Liver (tissue), 9 donors: ENCODE data around the gene COX5A. TPM values are rescaled to one million over a fixed set of nuclear protein-coding genes. Genes with fewer than 3 reads are reported as not detected.
"Not testable (repeated sequence)": the region's sequence is repeated elsewhere in the genome, so short reads cannot be mapped to it uniquely, and the experiment has no call there.

Experiments used
- DNase-seq: peaks from one replicate; pipeline ENCODE4 v3.0.0-alpha.2; 2017; ENCODE audit warnings: low spot score
- H3K27ac ChIP-seq, 2 donors: one replicate each; pipeline ENCODE4 v1.7.0; 2013; ENCODE audit warnings: inconsistent platforms in 2 of 2, low read length in 2 of 2, control low read depth in 1 of 2, low read depth in 1 of 2, mild to moderate bottlenecking in 1 of 2
- H3K27me3 ChIP-seq, 4 donors: one replicate each; pipeline versions ENCODE4 v1.6.1 to v1.7.0; 2013; ENCODE audit warnings: low read length in 3 of 4, inconsistent platforms in 1 of 4, mild to moderate bottlenecking in 1 of 4, moderate library complexity in 1 of 4; ENCODE audit not compliant: control insufficient read depth in 4 of 4, insufficient read depth in 4 of 4
- H3K36me3 ChIP-seq, 4 donors: one replicate each; pipeline versions ENCODE4 v1.6.1 to v1.7.0; 2013; ENCODE audit warnings: low read length in 3 of 4, mild to moderate bottlenecking in 3 of 4, low read depth in 1 of 4, moderate library complexity in 1 of 4; ENCODE audit not compliant: control insufficient read depth in 4 of 4, insufficient read depth in 3 of 4
- H3K4me1 ChIP-seq, 4 donors: one replicate each; pipeline versions ENCODE4 v1.6.1 to v1.7.0; 2013; ENCODE audit warnings: low read length in 3 of 4, mild to moderate bottlenecking in 3 of 4, moderate library complexity in 1 of 4; ENCODE audit not compliant: control insufficient read depth in 4 of 4, insufficient read depth in 4 of 4
- H3K4me3 ChIP-seq, 3 donors: one replicate each; pipeline versions ENCODE4 v1.6.1 to v1.7.0; 2013; ENCODE audit warnings: low read length in 3 of 3, control low read depth in 1 of 3, low read depth in 1 of 3, mild to moderate bottlenecking in 1 of 3
- H3K9ac ChIP-seq, 2 donors: one replicate each; pipeline ENCODE4 v1.7.0; 2013; ENCODE audit warnings: low read length in 2 of 2, mild to moderate bottlenecking in 2 of 2, moderate library complexity in 2 of 2, control low read depth in 1 of 2, low read depth in 1 of 2
- H3K9me3 ChIP-seq, 4 donors: one replicate each; pipeline versions ENCODE4 v1.6.1 to v1.7.0; 2013; ENCODE audit warnings: low read length in 3 of 4; ENCODE audit not compliant: control insufficient read depth in 4 of 4
- FOXA2 ChIP-seq: IDR thresholded peaks from 2 replicates; pipeline ENCODE4 v1.6.1; 2016; ENCODE audit warnings: antibody characterized with exemption
- GABPA ChIP-seq, 2 donors: IDR thresholded peaks in 1 of 2; conservative IDR thresholded peaks in 1 of 2; 2 replicates each; pipeline ENCODE4 v1.6.1; 2016; ENCODE audit warnings: antibody characterized with exemption in 2 of 2, mild to moderate bottlenecking in 1 of 2, moderate library complexity in 1 of 2
- HNF4A ChIP-seq, 2 donors: conservative IDR thresholded peaks; 2 replicates each; pipeline ENCODE4 v1.6.1; 2016; ENCODE audit warnings: antibody characterized with exemption in 2 of 2, mild to moderate bottlenecking in 2 of 2
- HNF4G ChIP-seq: IDR thresholded peaks from 2 replicates; pipeline ENCODE4 v1.6.1; 2016; ENCODE audit warnings: antibody characterized with exemption
- JUND ChIP-seq, 2 donors: IDR thresholded peaks; 2 replicates each; pipeline ENCODE4 v1.6.1; 2016; ENCODE audit warnings: antibody characterized with exemption in 2 of 2
- NR2F2 ChIP-seq: IDR thresholded peaks from 2 replicates; pipeline ENCODE4 v1.6.1; 2016; ENCODE audit warnings: antibody characterized with exemption
- RAD21 ChIP-seq, 2 donors: IDR thresholded peaks; 2 replicates each; pipeline ENCODE4 v1.6.1; 2016; ENCODE audit warnings: antibody characterized with exemption in 2 of 2, mild to moderate bottlenecking in 2 of 2
- RXRA ChIP-seq, 2 donors: IDR thresholded peaks; 2 replicates each; pipeline ENCODE4 v1.6.1; 2017 to 2018; ENCODE audit warnings: antibody characterized with exemption in 2 of 2, mild to moderate bottlenecking in 1 of 2
- SP1 ChIP-seq: IDR thresholded peaks from 2 replicates; pipeline ENCODE4 v1.6.1; 2018; ENCODE audit warnings: antibody characterized with exemption, mild to moderate bottlenecking
- YY1 ChIP-seq: IDR thresholded peaks from 2 replicates; pipeline ENCODE4 v1.6.1; 2016; ENCODE audit warnings: antibody characterized with exemption, mild to moderate bottlenecking
- WGBS: extraction: QIAGEN DNeasy Blood & Tissue Kit; methylation state at CpG from one replicate; pipeline ENCODE4 v1.1.7; 2013; 5-methylcytosine and 5-hydroxymethylcytosine counted together
- polyA plus RNA-seq, 2 donors: library from polyadenylated mRNA; stranded (reverse) in 1 of 2; unstranded in 1 of 2; fragments of 200-250 nt in 1 of 2; fragments of >200 nt in 1 of 2; fragmentation: Nextera tagmentation in 1 of 2; extraction: Ambion mirVana in 1 of 2; gene quantifications; one replicate each; pipeline versions ENCODE4 v1.2.1 to v1.2.3, GENCODE V29; 2013 to 2015
- total RNA-seq, 2 donors: library from RNA; depleted of rRNA; stranded (reverse); fragments of >200 nt; gene quantifications; one replicate each; pipeline ENCODE4 v1.2.3, GENCODE V29; 2014
- TF ChIP-seq, protein P1 (sequence below): IDR thresholded peaks from 2 replicates; pipeline ENCODE4 v1.6.1; 2016; ENCODE audit warnings: antibody characterized with exemption
- TF ChIP-seq, protein P2 (sequence below): IDR thresholded peaks from 2 replicates; pipeline ENCODE4 v1.6.1; 2016; ENCODE audit warnings: antibody characterized with exemption
- TF ChIP-seq, protein P3 (sequence below): IDR thresholded peaks from 2 replicates; pipeline ENCODE4 v1.6.1; 2016; ENCODE audit warnings: antibody characterized with exemption
- donor health status: healthy.
- donor health status: healthy.
- donor health status: healthy.
- donor health status: healthy.
- donor health status: healthy.

The COX5A gene
- total and polyA plus RNA-seq, 4 donors, result 47.9 to 374 (median 190) TPM

DNA sequence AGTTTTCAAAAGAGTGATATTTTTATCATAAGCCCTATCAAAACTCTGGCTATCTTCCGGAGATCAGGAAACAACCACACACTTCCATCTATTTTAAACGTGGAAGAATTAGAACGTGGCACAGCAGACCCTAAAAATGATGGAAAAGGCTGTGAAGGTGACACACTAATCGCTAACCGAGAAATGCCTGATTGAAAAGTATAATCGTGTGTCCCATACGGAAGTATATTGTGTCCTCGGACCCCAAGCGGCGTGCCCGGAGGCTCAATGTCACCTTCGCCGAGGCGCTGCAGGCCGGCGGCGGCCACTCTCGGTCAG lies 642 bp downstream of the COX5A start:
- Histone ChIP-seq H3K9me3 (no peaks in the 10 kb centered on the region), H3K27me3 (no peaks in the 10 kb centered on the region), H3K9ac (peak overlapping the region; percentile 77 to 88), H3K4me1 (peaks cover 2 to 15% (median 7%) of the 10 kb centered on the region in 4 donors), H3K36me3 (peaks cover 0 to 3% (median 0%) of the 10 kb centered on the region in 4 donors), H3K4me3 (peak overlapping the region; percentile 79 to 96 (median 87)), H3K27ac (peak overlapping the region; percentile 96 to 99)
- under 1% methylated on average over 18 of the region's 18 CpGs for WGBS
- DNase-seq, result no peak
- peak; percentile 17 for TF ChIP-seq YY1
- TF ChIP-seq, protein P1, sequence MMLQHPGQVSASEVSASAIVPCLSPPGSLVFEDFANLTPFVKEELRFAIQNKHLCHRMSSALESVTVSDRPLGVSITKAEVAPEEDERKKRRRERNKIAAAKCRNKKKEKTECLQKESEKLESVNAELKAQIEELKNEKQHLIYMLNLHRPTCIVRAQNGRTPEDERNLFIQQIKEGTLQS, result no peak

DNA sequence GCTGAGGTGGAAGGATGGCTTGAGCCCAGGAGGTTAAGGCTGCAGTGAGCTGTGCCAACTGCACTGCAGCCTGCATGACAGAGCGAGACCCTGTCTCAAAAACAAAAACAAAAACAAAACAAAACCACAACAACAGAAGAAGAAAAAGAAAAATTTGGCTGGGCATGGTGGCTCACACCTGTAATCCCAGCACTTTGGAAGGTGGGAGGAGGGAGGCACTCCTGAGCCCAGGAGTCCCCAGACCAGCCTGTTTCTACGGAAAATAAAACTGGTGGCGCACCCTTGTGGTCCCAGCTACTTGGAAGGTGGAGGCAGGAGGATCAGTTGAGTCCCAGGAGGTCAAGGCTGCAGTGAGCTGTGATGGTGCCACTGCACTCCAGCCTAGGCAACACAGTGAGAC lies 2.7 kb downstream of the COX5A start:
- not testable (repeated sequence) for H3K4me3 ChIP-seq, DNase-seq, H3K27me3 ChIP-seq, H3K27ac ChIP-seq, H3K9me3 ChIP-seq, H3K9ac ChIP-seq, H3K36me3 ChIP-seq
- WGBS, result 79% methylated on average over 3 of the region's 3 CpGs
- H3K4me1 ChIP-seq, result peaks cover 2 to 15% (median 7%) of the 10 kb centered on the region in 4 donors

DNA sequence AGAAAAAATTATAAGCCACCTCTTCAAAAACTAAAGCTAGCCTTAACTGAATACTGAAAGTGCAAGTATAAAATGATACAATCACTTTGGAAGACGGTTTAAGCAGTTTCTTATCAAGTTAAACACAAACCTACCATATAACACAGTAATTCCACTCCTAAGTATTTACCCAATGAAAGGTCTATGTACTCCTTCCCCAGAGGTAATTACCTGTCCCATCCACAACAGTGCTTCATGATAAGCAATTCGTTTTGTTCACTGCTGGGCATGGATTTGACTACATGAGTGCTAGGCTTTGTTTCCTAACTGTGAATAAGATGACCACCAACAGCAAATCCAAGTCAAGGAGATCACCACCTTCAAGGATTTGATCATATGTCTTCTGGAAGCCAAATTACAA lies 4.3 kb downstream of the COX5A start:
- Histone ChIP-seq H3K36me3 (peaks cover 2 to 14% (median 9%) of the 10 kb centered on the region in 4 donors), H3K27me3 (no peaks in the 10 kb centered on the region), H3K4me3 (no peak overlapping the region), H3K9ac (no peak overlapping the region), H3K9me3 (no peaks in the 10 kb centered on the region), H3K4me1 (peaks cover 2 to 15% (median 6%) of the 10 kb centered on the region in 4 donors), H3K27ac (no peak overlapping the region)
- no peak for DNase-seq
- 26% methylated on average over 2 of the region's 2 CpGs for WGBS
- TF ChIP-seq NR2F2, result no peak

DNA sequence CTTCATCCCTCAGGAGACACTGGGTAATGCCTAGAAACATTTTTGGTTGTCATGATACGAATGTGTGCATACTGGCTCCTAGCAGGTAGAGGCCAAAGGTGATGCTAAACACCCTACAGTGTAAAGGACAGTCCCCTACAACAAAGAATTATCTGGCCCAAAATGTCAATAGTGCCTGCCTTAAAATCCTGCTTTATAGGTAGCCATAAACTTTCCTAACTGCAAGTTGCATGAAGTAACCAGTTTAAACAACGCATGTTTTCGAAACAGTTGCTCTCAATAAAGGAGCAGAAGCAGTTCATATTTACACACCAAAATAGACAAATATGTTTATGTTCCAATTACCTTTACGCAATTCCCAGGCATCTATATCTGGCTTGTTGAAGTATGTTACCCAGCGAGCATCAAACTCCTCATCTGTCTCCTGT lies 9.1 kb downstream of the COX5A start:
- Histone ChIP-seq H3K27ac (no peak overlapping the region), H3K27me3 (no peaks in the 10 kb centered on the region), H3K9me3 (no peaks in the 10 kb centered on the region), H3K9ac (no peak overlapping the region), H3K4me1 (peaks cover 0 to 3% (median under 1%) of the 10 kb centered on the region in 4 donors), H3K36me3 (peaks cover 12 to 41% (median 21%) of the 10 kb centered on the region in 4 donors), H3K4me3 (no peak overlapping the region)
- DNase-seq, result no peak
- TF ChIP-seq RXRA (IDR thresholded peaks at IDR 0.05), result peak in 1 of 2 donors; percentile 50
- no peak for TF ChIP-seq HNF4G
- TF ChIP-seq SP1, result peak; percentile 25
- no peak for TF ChIP-seq GABPA (IDR thresholded peaks at IDR 0.05 in 1 of 2, conservative IDR thresholded peaks at IDR 0.05 in 1 of 2)
- TF ChIP-seq FOXA2, result peak; percentile 54
- TF ChIP-seq HNF4A (conservative IDR thresholded peaks at IDR 0.05), result peak; percentile 9 to 13
- TF ChIP-seq, protein P2, sequence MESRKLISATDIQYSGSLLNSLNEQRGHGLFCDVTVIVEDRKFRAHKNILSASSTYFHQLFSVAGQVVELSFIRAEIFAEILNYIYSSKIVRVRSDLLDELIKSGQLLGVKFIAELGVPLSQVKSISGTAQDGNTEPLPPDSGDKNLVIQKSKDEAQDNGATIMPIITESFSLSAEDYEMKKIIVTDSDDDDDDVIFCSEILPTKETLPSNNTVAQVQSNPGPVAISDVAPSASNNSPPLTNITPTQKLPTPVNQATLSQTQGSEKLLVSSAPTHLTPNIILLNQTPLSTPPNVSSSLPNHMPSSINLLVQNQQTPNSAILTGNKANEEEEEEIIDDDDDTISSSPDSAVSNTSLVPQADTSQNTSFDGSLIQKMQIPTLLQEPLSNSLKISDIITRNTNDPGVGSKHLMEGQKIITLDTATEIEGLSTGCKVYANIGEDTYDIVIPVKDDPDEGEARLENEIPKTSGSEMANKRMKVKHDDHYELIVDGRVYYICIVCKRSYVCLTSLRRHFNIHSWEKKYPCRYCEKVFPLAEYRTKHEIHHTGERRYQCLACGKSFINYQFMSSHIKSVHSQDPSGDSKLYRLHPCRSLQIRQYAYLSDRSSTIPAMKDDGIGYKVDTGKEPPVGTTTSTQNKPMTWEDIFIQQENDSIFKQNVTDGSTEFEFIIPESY, result no peak
- TF ChIP-seq, protein P3, sequence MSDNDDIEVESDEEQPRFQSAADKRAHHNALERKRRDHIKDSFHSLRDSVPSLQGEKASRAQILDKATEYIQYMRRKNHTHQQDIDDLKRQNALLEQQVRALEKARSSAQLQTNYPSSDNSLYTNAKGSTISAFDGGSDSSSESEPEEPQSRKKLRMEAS, result no peak
- no peak for TF ChIP-seq RAD21 (IDR thresholded peaks at IDR 0.05)
- no peak for TF ChIP-seq JUND (IDR thresholded peaks at IDR 0.05)
- 61% methylated on average over 5 of the region's 5 CpGs for whole genome bisulfite sequencing
